Thyroid gland (tissue), 4 donors: Measurements from ENCODE around the gene NRSN1. TPM values are rescaled to one million over a fixed set of nuclear protein-coding genes. Genes with fewer than 3 reads are reported as not detected.

Experiments
- DNase-seq, 2 donors: peaks; one replicate each; pipeline ENCODE4 v3.0.0-alpha.2; 2019
- H3K27ac ChIP-seq, 3 donors: fragments of 200-600 bp; sonication (generic); 1 replicate in 2 of 3; 2 replicates in 1 of 3; pipeline ENCODE4 v1.5.1; 2016 to 2019; ENCODE audit warnings: mild to moderate bottlenecking in 1 of 3, moderate library complexity in 1 of 3
- H3K27me3 ChIP-seq: fragments of 200-600 bp; sonication (generic); one replicate; pipeline ENCODE4 v1.5.1; 2019
- H3K36me3 ChIP-seq, 2 donors: fragments of 200-600 bp; sonication (generic); one replicate each; pipeline ENCODE4 v1.5.1; 2016 to 2019
- H3K4me1 ChIP-seq, 2 donors: fragments of 200-600 bp; sonication (generic); one replicate each; pipeline ENCODE4 v1.5.1; 2017 to 2019
- H3K4me3 ChIP-seq, 3 donors: fragments of 200-600 bp; sonication (generic); replicated peaks in 1 of 3; 1 replicate in 2 of 3; 2 replicates in 1 of 3; pipeline ENCODE4 v1.5.1; 2016; ENCODE audit warnings: mild to moderate bottlenecking in 1 of 3
- H3K9me3 ChIP-seq: fragments of 200-600 bp; sonication (generic); one replicate; pipeline ENCODE4 v1.5.1; 2017
- POLR2A ChIP-seq, 2 donors: fragments of 450-650 bp; IDR thresholded peaks; one replicate each; pipeline ENCODE4 v1.6.1; 2017; ENCODE audit warnings: antibody characterized with exemption in 2 of 2, mild to moderate bottlenecking in 2 of 2, moderate library complexity in 1 of 2
- WGBS, 2 donors: methylation state at CpG; one replicate each; pipeline ENCODE4 v1.1.5; 2017; 5-methylcytosine and 5-hydroxymethylcytosine counted together
- intact Hi-C: fragments of 100-400 bp; cut with DNase I; formaldehyde crosslinking; loops from one replicate; pipeline ENCODE4 v1.15.1; 2023
- total RNA-seq, 4 donors: library from RNA; depleted of rRNA; stranded (reverse); fragments of >200 nt; gene quantifications; one replicate each; pipeline ENCODE4 v1.2.3, GENCODE V29; 2016
- TF ChIP-seq, protein P1 (sequence below), 6 experiments: fragments of 200-600 bp in 3 of 6; fragments of 450-650 bp in 3 of 6; sonication (generic) in 3 of 6; IDR thresholded peaks; one replicate each; pipeline ENCODE4 v1.5.1; 2016 to 2019; ENCODE audit warnings: antibody characterized with exemption in 6 of 6, mild to moderate bottlenecking in 2 of 6, inconsistent platforms in 1 of 6, moderate library complexity in 1 of 6

Gene NRSN1, protein sequence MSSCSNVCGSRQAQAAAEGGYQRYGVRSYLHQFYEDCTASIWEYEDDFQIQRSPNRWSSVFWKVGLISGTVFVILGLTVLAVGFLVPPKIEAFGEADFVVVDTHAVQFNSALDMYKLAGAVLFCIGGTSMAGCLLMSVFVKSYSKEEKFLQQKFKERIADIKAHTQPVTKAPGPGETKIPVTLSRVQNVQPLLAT
- total RNA-seq: not detected

DNA sequence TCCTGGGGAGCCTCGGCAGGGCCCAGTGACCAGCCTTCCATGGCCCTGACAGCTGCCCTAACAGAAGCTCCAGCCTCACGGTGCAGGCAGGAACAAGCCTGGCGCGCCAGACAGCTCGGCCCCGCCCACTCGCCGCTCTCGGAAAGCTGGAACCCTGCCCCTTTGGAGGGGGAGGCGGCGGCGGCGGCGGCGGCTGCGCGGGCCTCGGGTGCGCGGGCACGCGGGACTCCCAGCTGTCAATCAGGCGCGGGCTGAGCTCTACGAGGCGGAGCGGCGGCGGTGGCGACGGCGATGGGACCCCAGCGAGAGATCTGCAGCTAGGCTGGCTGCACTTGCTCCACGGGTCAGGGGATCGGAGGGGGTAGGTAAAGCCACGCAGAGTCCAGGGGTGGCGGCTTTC lies at the start of gene NRSN1:
NRSN1 (plus strand) TSS at position 236 of the 400 bp plus-strand sequence. CDS start 8,113 bp downstream, outside the sequence.
- 4 to 5% methylated on average over 20 to 28 of the region's 37 CpGs for WGBS, 2 donors
- intact Hi-C loops: no loop called here
- H3K36me3 ChIP-seq: no peaks in the 10 kb centered on the region
- no peak within 1 kb of the TSS for H3K4me3 ChIP-seq
- DNase-seq: peak; percentile 4 to 15
- no peaks in the 10 kb centered on the region for H3K27me3 ChIP-seq
- no peak within 1 kb of the TSS for H3K27ac ChIP-seq
- H3K4me1 ChIP-seq: peaks cover 0 to 8% of the 10 kb centered on the region in 2 donors
- no peaks in the 10 kb centered on the region for H3K9me3 ChIP-seq
- TF ChIP-seq POLR2A (IDR thresholded peaks at IDR 0.05): no peak
- TF ChIP-seq, protein P1, sequence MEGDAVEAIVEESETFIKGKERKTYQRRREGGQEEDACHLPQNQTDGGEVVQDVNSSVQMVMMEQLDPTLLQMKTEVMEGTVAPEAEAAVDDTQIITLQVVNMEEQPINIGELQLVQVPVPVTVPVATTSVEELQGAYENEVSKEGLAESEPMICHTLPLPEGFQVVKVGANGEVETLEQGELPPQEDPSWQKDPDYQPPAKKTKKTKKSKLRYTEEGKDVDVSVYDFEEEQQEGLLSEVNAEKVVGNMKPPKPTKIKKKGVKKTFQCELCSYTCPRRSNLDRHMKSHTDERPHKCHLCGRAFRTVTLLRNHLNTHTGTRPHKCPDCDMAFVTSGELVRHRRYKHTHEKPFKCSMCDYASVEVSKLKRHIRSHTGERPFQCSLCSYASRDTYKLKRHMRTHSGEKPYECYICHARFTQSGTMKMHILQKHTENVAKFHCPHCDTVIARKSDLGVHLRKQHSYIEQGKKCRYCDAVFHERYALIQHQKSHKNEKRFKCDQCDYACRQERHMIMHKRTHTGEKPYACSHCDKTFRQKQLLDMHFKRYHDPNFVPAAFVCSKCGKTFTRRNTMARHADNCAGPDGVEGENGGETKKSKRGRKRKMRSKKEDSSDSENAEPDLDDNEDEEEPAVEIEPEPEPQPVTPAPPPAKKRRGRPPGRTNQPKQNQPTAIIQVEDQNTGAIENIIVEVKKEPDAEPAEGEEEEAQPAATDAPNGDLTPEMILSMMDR (IDR thresholded peaks at IDR 0.05): no peak

DNA sequence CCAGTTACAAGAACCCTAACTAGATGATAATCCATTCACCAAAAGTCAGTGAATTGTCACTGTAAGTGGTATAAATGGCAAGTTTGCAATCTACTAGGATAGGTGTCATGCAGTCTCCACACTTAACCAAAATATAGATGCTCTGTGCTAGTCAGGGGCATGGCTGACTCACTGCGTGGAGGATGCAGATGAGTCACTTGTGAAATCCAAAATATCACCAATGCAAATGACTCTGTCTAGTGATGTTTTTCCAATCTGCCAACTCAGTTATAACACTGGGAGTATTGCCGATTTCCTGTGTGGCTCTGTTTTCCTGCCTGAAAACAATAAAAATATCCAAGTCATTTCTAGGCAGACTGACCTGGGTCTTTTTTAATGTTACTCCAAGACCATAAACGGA lies 47.8 kb upstream of the NRSN1 start:
- intact Hi-C loops: no loop called here
- Histone ChIP-seq H3K4me3 (no peak overlapping the region), H3K4me1 (no peaks in the 10 kb centered on the region), H3K9me3 (no peaks in the 10 kb centered on the region), H3K36me3 (no peaks in the 10 kb centered on the region), H3K27me3 (no peaks in the 10 kb centered on the region), H3K27ac (no peak overlapping the region)
- TF ChIP-seq POLR2A (IDR thresholded peaks at IDR 0.05): no peak
- TF ChIP-seq, protein P1 (IDR thresholded peaks at IDR 0.05): no peak
- WGBS, 2 donors: 79 to 82% methylated on average over 3 of the region's 3 CpGs
- no peak for DNase-seq

DNA sequence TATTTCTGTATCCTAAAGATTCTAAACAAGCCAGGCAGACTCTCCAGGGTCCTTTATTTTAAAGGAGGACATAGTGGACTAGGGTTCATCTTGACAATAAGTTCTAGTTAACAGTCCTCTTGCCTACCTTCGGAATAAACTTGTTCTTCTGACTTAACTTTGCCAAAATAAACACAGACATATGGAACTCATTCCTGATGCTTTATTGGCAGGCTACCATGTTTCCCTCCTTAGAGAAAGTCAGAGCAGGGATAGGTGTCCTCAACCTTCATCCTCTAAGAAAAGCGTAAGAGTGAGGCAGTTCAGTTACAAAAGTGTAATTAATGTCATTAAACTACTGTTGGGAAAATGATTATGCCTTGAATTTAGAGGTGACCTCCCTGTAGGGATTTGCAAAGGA lies 46.9 kb upstream of the NRSN1 start:
- Histone ChIP-seq H3K36me3 (no peaks in the 10 kb centered on the region), H3K4me1 (no peaks in the 10 kb centered on the region), H3K27ac (no peak overlapping the region), H3K9me3 (no peaks in the 10 kb centered on the region), H3K4me3 (no peak overlapping the region), H3K27me3 (no peaks in the 10 kb centered on the region)
- intact Hi-C loops: no loop called here
- TF ChIP-seq, protein P1 (IDR thresholded peaks at IDR 0.05): no peak
- TF ChIP-seq POLR2A (IDR thresholded peaks at IDR 0.05): no peak
- WGBS, 2 donors: 71 to 78% methylated on average over 2 of the region's 2 CpGs
- DNase-seq: no peak

DNA sequence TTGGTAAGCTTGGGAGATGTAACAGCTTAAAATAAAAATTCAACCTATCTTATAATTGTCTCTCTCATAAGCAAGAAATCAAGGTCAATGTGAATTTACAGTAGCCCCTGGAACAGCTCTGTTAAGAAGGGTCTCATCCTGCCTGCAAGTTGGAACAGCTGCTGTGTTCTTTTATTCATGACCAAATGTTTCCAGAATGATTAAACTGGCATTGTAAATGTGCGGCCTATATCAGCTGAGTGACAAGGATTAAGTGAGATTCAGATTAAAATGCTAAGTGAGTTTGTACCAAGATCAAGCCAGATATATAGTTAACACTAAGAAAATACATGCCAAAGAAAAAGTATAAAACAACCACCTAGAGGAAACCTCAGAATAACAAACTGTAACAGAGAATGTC lies 45.3 kb upstream of the NRSN1 start:
- TF ChIP-seq, protein P1 (IDR thresholded peaks at IDR 0.05): no peak
- TF ChIP-seq POLR2A (IDR thresholded peaks at IDR 0.05): no peak
- 83 to 89% methylated on average over 1 of the region's 1 CpG for WGBS, 2 donors
- Histone ChIP-seq H3K4me3 (no peak overlapping the region), H3K27me3 (no peaks in the 10 kb centered on the region), H3K9me3 (no peaks in the 10 kb centered on the region), H3K27ac (no peak overlapping the region), H3K4me1 (no peaks in the 10 kb centered on the region), H3K36me3 (no peaks in the 10 kb centered on the region)
- intact Hi-C loops: no loop called here
- DNase-seq: no peak

DNA sequence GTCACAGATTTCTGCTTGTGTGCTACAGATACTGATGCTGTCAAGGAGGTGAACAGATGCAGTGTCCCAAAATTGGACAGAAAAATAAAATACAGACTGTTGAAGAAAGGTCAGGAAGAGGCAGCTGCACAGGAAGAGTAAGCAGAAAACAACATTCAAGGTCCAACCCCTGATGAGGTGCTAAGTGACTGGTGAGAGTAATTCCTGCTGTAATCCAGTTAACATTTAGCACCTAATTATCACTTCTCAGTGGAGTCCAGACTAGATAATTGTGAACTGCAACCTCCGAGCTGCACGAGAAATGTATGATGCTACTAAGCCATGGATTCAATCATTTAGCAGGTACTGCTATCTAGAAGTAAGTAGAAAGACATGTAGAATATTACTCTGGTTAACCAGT lies 36.3 kb upstream of the NRSN1 start:
- Histone ChIP-seq H3K27me3 (no peaks in the 10 kb centered on the region), H3K4me3 (no peak overlapping the region), H3K9me3 (no peaks in the 10 kb centered on the region), H3K27ac (no peak overlapping the region), H3K36me3 (no peaks in the 10 kb centered on the region), H3K4me1 (no peaks in the 10 kb centered on the region)
- DNase-seq: no peak
- intact Hi-C loops: no loop called here
- no peak for TF ChIP-seq POLR2A (IDR thresholded peaks at IDR 0.05)
- TF ChIP-seq, protein P1 (IDR thresholded peaks at IDR 0.05): no peak
- WGBS, 2 donors: 62 to 71% methylated on average over 2 of the region's 2 CpGs
